HepG2 (cell line): ENCODE results near the gene MRFAP1L1. TPM values are rescaled to one million over a fixed set of nuclear protein-coding genes. Genes with fewer than 3 reads are reported as not detected.

Experiments used
- AGO2 ChIP-seq: fragments of 200-400 bp; formaldehyde crosslinking; optimal IDR thresholded peaks from 2 replicates; pipeline ENCODE3; 2017; ENCODE audit warnings: mild to moderate bottlenecking, low read depth, low read length, moderate library complexity
- HOXA9 ChIP-seq: sonication (generic); formaldehyde crosslinking; IDR thresholded peaks from 2 replicates; pipeline ENCODE4 v1.8.1; 2022; ENCODE audit warnings: missing genetic modification reagents, mild to moderate bottlenecking, moderate library complexity, borderline replicate concordance
- PRDM10 ChIP-seq: sonication (generic); formaldehyde crosslinking; IDR thresholded peaks from 2 replicates; pipeline ENCODE4 v1.4.0; 2020; ENCODE audit warnings: low read depth, missing genetic modification reagents
- SIN3B ChIP-seq: fragments of 150-350 bp; IDR thresholded peaks from 2 replicates; pipeline ENCODE4 v1.6.1; 2014; ENCODE audit warnings: low read length
- ZBED4 ChIP-seq: sonication (generic); formaldehyde crosslinking; IDR thresholded peaks from 2 replicates; pipeline ENCODE4 v1.4.0; 2020; ENCODE audit warnings: missing genetic modification reagents, borderline replicate concordance
- ZBTB40 ChIP-seq, 2 experiments: fragments of 450-650 bp in 1 of 2; sonication (generic) in 1 of 2; formaldehyde crosslinking in 1 of 2; IDR thresholded peaks; 2 replicates each; pipeline versions ENCODE4 v1.6.1 to v1.8.0; 2016 to 2022; ENCODE audit warnings: antibody characterized with exemption in 1 of 2, mild to moderate bottlenecking in 1 of 2, missing genetic modification reagents in 1 of 2
- ZFP90 ChIP-seq: sonication (generic); formaldehyde crosslinking; IDR thresholded peaks from 2 replicates; pipeline ENCODE4 v1.8.0; 2022; ENCODE audit warnings: missing genetic modification reagents, mild to moderate bottlenecking, inconsistent platforms, borderline replicate concordance
- ZFX ChIP-seq: sonication (generic); formaldehyde crosslinking; IDR thresholded peaks from 2 replicates; pipeline ENCODE4 v1.4.0; 2020; ENCODE audit warnings: mild to moderate bottlenecking, low read depth, missing genetic modification reagents, moderate library complexity
- ZNF251 ChIP-seq: sonication (generic); formaldehyde crosslinking; IDR thresholded peaks from 2 replicates; pipeline ENCODE4 v1.9.0; 2021; ENCODE audit warnings: mild to moderate bottlenecking, missing genetic modification reagents
- ZNF431 ChIP-seq: sonication (generic); formaldehyde crosslinking; IDR thresholded peaks from 2 replicates; pipeline ENCODE4 v1.9.0; 2022; ENCODE audit warnings: missing genetic modification reagents, low read depth, mild to moderate bottlenecking, borderline replicate concordance
- polyA plus RNA-seq, 8 experiments: library from polyadenylated mRNA; depleted of rRNA in 3 of 8; stranded (reverse) in 7 of 8; unstranded in 1 of 8; fragments of >200 nt; fragmentation: Illumina TruSeq in 4 of 8; extraction: Trizol in 4 of 8; gene quantifications; 2 replicates each; pipeline versions ENCODE4 v1.2.1 to v1.2.3, GENCODE V29; 2011 to 2016; ENCODE audit warnings: low read depth in 4 of 8, missing spikeins in 1 of 8, mixed read lengths in 1 of 8; ENCODE audit not compliant: insufficient read depth in 1 of 8
- total RNA-seq, 5 experiments: library from RNA; depleted of rRNA; stranded (reverse); fragments of >200 nt; fragmentation: Illumina TruSeq; extraction: Trizol; gene quantifications; 2 replicates each; pipeline ENCODE4 v1.2.3, GENCODE V29; 2016; ENCODE audit warnings: low read depth in 1 of 5

MRFAP1L1 gene
- total and polyA plus RNA-seq, 2 of the 13 experiments (the other 11 are each of a cell fraction or from before 2014, with no cell fraction given) = 44.8 to 76.6 TPM

GRCh38 chr4:6733358-6734164 lies 23.9 kb upstream of the MRFAP1L1 start (continued):
- peak; percentile 56; the same call in 1 of the 2 replicates for TF ChIP-seq PRDM10
- TF ChIP-seq ZBTB40 (IDR thresholded peaks at IDR 0.05) = no peak
- peak; percentile 31; the same call in 1 of the 2 replicates for TF ChIP-seq ZBTB40 (CRISPR knock-in tag; IDR thresholded peaks at IDR 0.05)
- TF ChIP-seq ZBED4 (CRISPR knock-in tag) = peak; percentile 76; the same call in 1 of the 2 replicates
- TF ChIP-seq ZFX (CRISPR knock-in tag) = peak; percentile 52
- TF ChIP-seq ZFP90 (CRISPR knock-in tag) = 0 out of 2 replicates have a peak, but pooled peaks have one; percentile 65
- TF ChIP-seq AGO2 = peak; percentile 68
- TF ChIP-seq SIN3B = no peak
- no peak for TF ChIP-seq ZNF251 (CRISPR knock-in tag)
- no peak for TF ChIP-seq HOXA9
- TF ChIP-seq ZNF431 = no peak; the same call in 1 of the 2 replicates
